Stimulated activated CD8-positive, alpha-beta memory T cell treated with anti-CD3 and anti-CD28 coated beads, Interleukin-2, amount 100 ng/mL, for 48 hours (primary cell): ENCODE results near the gene RHBDL3.
"Not testable (repeated sequence)": the region's sequence is repeated elsewhere in the genome, so short reads cannot be mapped to it uniquely, and the experiment has no call there.

Experiments
- DNase-seq, 2 donors: peaks; one replicate each; pipeline ENCODE4 v3.0.0-alpha.2; 2020; ENCODE audit warnings: low read depth in 2 of 2

The RHBDL3 gene, protein sequence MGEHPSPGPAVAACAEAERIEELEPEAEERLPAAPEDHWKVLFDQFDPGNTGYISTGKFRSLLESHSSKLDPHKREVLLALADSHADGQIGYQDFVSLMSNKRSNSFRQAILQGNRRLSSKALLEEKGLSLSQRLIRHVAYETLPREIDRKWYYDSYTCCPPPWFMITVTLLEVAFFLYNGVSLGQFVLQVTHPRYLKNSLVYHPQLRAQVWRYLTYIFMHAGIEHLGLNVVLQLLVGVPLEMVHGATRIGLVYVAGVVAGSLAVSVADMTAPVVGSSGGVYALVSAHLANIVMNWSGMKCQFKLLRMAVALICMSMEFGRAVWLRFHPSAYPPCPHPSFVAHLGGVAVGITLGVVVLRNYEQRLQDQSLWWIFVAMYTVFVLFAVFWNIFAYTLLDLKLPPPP

DNA sequence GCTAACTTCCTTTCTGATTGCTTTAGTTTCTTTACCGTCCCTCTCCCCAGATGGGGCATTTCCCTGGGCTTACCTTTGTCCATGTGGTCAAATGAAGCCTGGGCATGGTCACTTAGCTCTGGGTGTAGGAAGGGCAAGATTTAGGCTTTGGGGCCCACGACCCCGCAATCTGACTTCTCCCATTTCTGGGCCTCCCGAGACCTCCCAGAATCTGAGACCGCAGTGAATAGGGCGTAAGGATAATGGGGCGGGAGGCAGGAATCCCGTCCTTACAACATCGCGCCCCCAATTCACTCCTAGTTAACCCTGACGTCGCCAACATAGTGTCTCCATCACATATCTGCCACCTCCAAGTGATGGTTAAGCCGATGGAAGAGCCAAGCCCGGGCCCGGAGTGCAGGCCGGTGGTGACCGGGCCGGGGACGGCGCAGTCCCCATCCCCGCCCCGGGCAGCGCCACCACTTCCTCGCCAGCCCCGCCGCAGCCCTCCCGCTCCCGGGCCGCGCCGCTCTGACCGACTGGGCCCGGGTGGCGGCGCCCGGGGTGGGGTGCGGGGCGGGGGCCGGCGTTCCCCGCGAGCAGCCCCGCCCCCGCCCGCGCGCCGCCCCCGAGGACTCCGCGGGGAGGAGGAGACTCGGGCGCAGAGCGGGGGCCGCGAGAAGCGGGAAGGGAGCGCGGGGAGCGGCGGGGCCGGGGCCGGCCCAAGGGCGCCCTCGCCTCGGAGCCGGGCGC is at the start of gene RHBDL3:
TSS of gene RHBDL3 (plus strand) at position 641 of the 732 bp plus-strand sequence. CDS start 358 bp downstream, outside the sequence.
- peak in 1 of 2 donors; percentile 12 for DNase-seq

DNA sequence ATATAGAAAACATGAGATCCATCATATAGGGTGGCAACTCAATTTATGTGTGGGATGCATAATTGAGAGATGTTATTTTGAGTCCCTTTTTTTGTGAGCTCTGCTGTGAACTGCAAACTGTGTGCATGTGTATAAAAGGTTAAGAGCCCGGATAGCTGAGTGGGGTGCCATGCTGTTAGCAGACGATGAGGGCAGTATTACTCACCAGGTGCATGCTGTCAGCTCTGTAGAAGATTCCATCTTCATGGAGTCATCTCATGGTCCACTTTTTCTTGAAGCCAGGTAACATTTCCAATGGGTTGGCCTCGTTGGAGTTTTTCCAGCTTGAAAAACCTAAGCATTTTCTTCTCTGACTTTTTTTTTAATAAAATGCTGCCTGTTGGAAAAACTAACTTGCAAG is 43.0 kb upstream of the RHBDL3 start:
- DNase-seq = no peak

DNA sequence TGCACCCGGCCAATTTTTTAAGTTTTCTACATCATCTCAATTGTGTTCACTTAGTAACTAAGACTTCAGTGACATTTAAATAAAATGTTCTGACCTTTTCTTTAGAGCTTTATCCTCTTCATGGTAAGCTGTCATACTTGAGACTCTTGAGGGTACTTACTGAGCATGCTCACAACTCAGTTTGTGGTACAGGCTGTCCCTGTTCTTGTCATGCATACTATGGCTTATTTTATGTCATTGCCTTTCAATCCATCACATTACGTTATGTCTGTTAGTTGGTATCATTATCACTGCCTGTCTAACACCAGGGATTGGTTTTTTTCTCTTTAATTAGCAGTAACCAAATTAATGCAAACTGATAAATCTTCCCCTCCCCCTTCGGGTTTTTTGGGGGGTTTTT is 41.9 kb upstream of the RHBDL3 start:
- no peak for DNase-seq

DNA sequence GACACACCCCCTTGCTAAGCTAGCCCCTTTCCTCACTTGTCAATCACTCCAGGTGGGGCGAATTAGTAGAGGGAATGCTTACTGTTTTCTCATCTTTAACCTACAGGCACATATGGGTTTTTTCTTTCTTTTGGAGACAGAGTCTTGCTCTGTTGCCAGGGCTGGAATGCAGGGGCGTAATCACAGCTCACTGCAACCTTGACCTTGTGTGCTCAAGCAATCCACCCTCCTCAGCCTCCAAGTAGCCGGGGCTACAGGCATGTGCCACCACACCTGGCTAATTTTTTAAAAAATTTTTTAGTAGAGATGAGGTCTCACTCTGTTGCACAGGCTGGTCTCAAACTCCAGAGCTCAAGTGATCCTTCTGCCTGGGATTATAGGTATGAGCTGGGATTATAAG is 38.7 kb upstream of the RHBDL3 start:
- no peak for DNase-seq

DNA sequence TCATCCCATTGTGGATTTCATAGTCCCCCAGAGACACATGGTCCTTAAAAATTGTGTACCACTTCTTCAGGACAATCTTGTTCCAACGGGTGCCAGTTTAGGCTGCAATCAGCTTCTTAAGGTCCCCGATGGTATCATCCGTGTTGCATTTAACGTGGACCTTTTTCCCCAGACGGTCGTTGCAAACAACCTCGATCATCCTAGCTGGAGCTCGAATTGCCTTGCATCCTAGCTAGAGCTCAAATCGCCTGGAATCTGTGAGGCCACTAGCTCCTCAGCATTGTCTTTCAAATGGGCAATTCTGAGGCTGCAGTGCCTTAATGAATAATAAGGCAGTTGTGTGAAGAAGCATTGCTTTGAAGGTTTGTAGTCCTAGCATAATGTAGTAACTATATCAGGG is 37.7 kb upstream of the RHBDL3 start:
- no peak for DNase-seq

DNA sequence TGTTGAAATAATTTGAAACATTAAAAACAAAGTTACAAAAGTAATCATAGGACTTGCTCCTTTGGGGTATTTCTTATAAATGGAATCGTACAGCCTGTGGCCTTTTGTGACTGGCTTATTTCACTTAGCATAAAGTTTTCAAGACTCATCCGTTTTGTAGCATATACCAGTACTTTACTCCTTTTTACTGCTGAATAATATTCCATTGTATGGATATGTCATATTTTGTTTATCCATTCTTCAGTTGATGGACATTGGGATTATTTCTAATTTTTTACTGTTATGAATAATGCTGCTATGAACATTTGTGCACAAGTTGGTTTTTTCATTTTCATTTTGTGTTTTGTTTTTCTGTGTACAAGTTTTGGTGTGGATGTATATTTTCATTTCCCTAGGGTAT is 30.0 kb upstream of the RHBDL3 start:
- DNase-seq = no peak

- DNase-seq = no peak
These were observed 26.2 kb upstream of the RHBDL3 start for GRCh38 chr17:32239456-32239855.

DNA sequence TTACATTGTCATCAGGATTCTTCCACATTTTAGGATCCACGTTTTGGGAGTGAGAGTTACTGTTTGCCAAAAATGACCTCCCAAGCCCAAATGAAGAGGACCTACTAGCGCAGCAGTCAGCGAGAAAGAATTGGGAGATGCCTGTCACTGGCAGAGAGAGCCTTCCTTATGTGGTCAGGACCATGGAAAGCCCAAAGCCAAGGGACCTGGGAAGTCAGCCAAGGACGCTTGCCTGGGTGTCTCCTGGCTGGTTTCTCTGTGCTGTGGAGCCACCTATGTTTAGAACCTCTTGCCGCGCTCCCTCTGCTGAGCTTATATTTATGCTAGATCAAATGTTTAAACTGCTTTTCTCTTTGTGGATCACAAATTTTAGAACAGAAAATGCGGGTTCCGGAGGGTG is 24.9 kb upstream of the RHBDL3 start:
- DNase-seq = no peak

DNA sequence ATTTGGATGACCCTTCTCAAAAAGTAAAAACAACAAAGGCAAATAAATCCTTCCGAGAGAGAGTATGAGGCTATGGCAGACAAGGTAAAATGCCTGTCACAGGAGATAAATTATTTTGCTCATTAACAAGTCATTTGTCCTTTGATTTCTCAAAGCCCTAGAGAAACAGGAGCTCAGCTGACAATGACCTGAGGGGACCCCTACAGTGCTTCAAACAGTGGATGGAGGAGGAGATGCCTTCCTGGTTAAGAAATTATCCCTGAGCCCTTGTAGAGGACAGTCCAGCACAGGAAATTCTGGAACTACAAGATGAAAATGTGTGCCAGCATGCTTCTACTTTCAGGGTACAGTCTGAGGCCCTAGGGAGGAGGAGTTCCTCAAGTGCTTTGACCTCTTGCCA is 24.0 kb upstream of the RHBDL3 start:
- no peak for DNase-seq

- no peak for DNase-seq
These were observed 16.2 kb upstream of the RHBDL3 start for GRCh38 chr17:32249475-32249874.

DNA sequence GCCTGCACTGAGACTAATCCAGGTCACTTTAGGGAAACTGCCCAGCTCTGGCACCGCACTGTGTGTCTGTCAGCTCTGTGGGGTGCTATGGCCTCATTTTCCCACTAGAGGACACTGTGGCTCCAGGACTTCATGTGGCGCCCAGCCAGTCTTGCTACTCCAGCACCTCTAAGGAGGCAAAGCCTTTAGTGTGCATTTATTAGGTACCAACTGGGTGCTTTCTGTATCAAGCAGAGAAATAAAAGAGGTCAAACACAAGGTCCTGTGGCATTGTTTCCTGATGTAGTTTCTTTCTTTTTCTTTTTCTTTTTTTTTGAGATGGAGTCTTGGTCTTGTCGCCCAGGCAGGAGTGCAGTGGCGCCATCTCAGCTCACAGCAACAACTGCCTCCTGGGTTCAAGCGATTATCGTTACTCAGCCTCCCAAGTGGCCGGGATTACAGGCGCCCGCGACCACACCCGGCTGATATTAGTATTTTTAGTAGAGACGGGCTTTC is 12.5 kb upstream of the RHBDL3 start:
- peak; percentile 49 to 59 for DNase-seq

DNA sequence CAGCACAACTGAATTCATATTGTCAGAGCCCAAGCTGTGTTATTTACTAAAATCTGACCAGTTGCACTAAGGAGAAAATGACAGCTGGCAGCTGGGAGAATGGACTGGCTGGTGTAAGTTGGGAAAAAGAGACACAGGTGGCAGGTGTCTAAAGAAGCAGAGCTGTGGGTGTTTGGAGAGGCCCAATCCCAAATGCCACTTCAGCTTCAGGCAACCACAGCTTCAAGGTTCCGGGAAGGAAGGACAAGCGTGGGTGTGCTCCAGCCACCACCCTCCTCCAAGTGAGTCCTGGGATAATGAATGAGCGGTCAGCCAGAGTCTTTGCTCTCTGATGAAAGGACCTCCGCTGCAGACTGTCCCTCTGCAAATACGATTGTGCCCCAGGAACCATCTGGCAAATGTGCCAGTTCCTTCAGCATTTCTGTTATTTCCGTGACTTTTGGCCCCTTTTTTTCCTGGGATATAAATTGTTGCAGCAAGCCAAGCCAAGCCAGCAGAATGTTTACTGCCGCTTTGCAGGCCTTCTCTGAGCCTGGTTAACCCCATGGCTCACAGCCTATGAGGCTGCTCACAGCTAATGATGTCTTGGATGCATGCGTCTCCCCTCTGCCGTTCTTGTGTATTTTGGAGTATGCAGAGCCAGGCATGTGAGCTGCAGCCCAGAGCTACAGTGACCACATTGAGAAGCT is 9.5 kb upstream of the RHBDL3 start:
- DNase-seq = no peak

DNA sequence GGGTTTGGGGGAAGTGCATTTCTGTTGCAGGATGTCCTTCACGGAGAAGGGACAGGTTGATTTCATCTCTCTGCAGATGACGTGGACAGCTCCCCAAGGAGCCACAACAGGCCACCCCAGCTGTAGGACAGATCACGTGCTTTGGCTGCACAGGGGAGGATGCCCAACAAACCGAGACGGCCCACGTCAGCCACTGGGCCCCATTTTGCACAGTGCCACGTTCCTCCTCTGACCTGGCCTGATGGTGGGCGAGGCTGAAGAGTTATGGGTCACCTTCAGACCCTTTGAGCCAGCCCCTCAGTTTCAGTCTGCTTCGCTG is 9.0 kb upstream of the RHBDL3 start:
- DNase-seq = no peak

DNA sequence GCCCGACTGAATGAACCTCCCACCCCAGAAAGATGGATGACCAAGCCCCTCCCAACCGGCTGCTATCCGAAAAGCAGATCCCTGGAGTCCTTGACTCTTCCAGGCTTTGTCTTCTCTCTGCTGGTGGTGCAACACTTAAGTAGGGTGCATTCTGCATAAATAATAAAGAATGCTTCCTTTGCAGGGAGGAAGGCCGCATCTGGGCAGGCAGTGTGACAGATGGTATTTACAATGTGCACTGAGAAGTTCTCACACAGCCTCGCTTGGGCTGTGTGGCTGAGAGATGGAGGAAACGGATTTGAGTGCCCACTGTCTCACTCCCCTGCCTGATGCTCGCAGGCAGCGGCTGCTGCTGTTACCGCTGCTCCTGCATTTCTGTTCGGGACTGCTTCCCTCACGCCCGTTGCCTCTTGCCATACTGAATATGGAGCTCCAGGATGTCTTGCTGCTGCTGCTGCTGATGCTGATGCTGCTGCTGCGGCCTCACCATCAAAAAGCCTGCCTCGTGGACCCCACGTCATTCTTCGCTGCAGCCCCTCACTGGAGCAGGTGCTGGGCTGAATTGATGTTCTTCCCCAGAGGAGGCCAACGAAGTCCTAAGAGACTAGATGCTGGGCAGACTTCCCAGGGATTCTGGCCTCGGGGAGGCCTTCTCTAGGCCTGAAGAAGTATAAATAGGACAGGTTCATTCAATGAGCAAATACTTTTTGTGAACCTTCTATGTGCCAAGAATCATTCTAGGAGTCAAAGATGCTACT is 7.1 kb upstream of the RHBDL3 start:
- no peak for DNase-seq

DNA sequence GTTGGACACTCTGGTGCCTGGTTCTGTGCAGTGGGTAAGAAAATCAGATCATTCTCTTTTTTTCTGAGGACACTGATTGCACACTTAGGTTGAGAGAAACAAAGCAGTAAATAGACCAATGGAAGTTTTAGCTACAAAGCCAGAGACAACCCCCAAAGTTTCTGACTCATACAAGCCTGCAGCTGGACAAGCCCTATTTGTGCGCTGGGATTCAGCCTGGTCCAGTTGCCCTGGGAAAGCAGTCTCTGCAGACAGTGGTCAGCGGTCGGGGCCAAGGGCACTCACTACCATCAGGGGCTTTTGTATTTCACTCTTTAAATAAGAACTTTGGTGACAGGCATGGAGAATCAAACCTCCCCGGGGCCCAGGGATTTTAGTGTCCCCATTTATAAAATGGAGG is 6.0 kb upstream of the RHBDL3 start:
- no peak for DNase-seq

- no peak for DNase-seq
These were observed 4.3 kb upstream of the RHBDL3 start for GRCh38 chr17:32261417-32261736.

DNA sequence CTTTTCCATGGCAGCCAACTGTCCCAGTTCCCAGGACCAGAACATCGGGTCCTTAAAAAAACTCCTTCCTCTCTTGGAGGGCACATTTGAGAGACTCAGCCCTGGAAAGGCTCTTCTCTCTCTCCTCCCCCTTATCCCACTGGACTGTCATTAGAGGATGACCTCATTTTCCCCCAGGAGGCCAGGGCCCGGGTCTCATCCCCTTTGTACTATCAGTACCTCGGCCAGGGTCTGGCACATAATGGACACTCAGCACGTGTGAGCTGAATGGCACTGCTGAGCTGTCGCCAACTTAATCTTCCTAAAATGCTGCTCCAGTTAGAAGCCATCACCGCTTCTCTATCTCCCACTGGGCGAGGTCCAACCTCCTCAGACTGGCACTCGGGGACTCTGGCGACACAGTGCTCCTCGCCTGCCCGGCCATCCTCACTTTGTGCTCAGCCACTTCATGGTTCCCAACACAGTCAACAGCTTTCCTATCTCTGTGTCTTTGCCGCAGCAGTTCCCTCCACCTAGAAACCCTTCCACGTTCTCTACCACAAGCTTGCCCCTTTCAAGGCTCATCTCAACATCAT is 3.6 kb upstream of the RHBDL3 start:
- no peak for DNase-seq

- not testable (repeated sequence) for DNase-seq
These were observed 2.1 kb upstream of the RHBDL3 start for GRCh38 chr17:32263515-32263914.

DNA sequence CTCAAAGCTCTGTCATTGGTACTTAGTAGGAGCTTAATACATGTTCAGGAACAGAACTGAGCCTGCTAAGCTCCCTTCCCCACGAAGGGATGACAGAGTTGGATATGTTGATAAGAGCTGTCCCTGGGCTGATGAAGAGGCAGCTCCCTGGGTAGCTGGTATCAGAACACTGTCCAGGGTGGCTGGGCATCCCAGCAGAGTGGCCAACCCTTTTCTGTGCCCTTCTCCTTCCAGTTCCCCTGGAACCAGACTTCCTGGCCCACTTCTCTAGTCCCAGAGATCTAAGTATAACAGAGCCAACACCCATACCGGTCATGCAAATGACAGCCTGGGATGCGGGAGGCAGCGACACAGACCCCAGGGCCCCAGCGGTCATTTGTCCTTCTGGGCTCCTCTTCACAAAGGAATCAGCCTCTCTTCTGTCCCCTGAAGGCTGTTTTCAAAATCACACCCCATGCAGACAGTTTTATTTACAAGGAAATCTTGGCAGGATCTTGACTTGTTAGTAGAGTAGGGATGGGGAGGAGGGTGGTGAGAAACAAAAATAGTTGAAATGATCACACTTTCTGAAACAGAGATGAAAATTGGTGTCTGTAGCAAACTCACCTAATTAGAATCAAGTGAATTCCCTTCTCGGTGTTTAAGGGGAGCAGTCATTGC is 1.4 kb upstream of the RHBDL3 start:
- no peak for DNase-seq

GRCh38 chr17:32264823-32265191 is 825 bp upstream of the RHBDL3 start:
- DNase-seq = no peak

DNA sequence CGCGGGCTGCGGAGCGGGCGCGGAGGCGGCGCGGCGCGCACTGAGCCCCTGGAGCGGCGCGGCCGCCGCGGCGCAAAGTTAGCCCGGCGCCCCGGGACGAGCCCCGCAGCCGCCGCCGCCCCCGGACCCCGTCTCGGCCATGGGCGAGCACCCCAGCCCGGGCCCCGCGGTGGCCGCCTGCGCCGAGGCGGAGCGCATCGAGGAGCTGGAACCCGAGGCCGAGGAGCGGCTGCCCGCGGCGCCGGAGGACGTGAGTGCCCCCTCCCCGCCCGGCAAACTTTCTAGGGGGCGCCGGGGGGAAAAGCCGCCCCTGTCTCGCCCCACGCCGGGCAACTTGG is 388 bp downstream of the RHBDL3 start:
- DNase-seq = no peak
